Panc1 (cell line): Measurements from ENCODE around the gene CPEB1. TPM values are rescaled to one million over a fixed set of nuclear protein-coding genes. Genes with fewer than 3 reads are reported as not detected.

Experiments used
- ATAC-seq: fragments of 200-7000 bp; cut with Tn5 transposase; 2 replicates; pipeline ENCODE4 v1.9.1; 2020; ENCODE audit warnings: mild to moderate bottlenecking, moderate library complexity
- BruUV-seq: library from RNA; stranded (reverse); fragments of 400-500 nt; replicated peaks from 2 replicates; lab custom pipeline; 2021; lab: Mats Ljungman, UMichigan
- CTCF ChIA-PET: fragments of 300-600 bp; sonication (Branson Sonifier 250); formaldehyde crosslinking; loops from one replicate; lab custom pipeline; 2022; ENCODE audit warnings: antibody characterized with exemption; lab: Charles Lee
- POLR2A ChIA-PET: fragments of 300-600 bp; sonication (Branson Sonifier 250); formaldehyde crosslinking; loops from one replicate; lab custom pipeline; 2022; ENCODE audit warnings: antibody characterized with exemption; lab: Charles Lee
- DNase-seq: peaks from one replicate; pipeline ENCODE4 v3.0.0-alpha.2; 2010; ENCODE audit warnings: low read depth, low spot score
- H3K27ac ChIP-seq: 2 replicates; pipeline ENCODE4 v1.5.1; 2011; ENCODE audit warnings: mild to moderate bottlenecking, low read length, inconsistent platforms
- H3K27me3 ChIP-seq: fragments of 200-500 bp; sonication (Bioruptor generic); 2 replicates; pipeline ENCODE4 v1.6.0; 2014; ENCODE audit warnings: low read length, inconsistent platforms; ENCODE audit not compliant: control insufficient read depth, insufficient read depth
- H3K36me3 ChIP-seq: fragments of 200-500 bp; sonication (Bioruptor generic); 2 replicates; pipeline ENCODE4 v1.5.1; 2014; ENCODE audit warnings: inconsistent platforms, mild to moderate bottlenecking, low read length, moderate library complexity; ENCODE audit not compliant: control insufficient read depth, insufficient read depth
- H3K4me1 ChIP-seq: 2 replicates; pipeline ENCODE4 v1.5.1; 2011; ENCODE audit warnings: inconsistent platforms, mild to moderate bottlenecking, low read length, moderate library complexity; ENCODE audit not compliant: control insufficient read depth, insufficient read depth
- H3K4me3 ChIP-seq, 2 experiments: 2 replicates each; pipeline ENCODE4 v1.5.1; 2011 to 2012; ENCODE audit warnings: low read depth in 2 of 2, low read length in 2 of 2, mild to moderate bottlenecking in 2 of 2, inconsistent platforms in 1 of 2, moderate library complexity in 1 of 2
- H3K9me3 ChIP-seq: fragments of 200-500 bp; sonication (Bioruptor generic); 2 replicates; pipeline ENCODE4 v1.5.1; 2014; ENCODE audit warnings: low read depth, mild to moderate bottlenecking, inconsistent platforms, low read length, moderate library complexity; ENCODE audit not compliant: control insufficient read depth, insufficient read depth
- POLR2AphosphoS5 ChIP-seq: IDR thresholded peaks from 2 replicates; pipeline ENCODE4 v1.6.1; 2012; ENCODE audit warnings: mild to moderate bottlenecking, low read depth, low read length, moderate library complexity
- SIN3A ChIP-seq: IDR thresholded peaks from 2 replicates; pipeline ENCODE4 v1.6.1; 2012; ENCODE audit warnings: low read depth, mild to moderate bottlenecking, low read length, moderate library complexity, borderline replicate concordance; ENCODE audit not compliant: insufficient read depth
- TCF7L2 ChIP-seq: IDR thresholded peaks from 2 replicates; pipeline ENCODE4 v1.6.1; 2011; ENCODE audit warnings: mild to moderate bottlenecking, low read depth, low read length, inconsistent platforms
- in situ Hi-C: cut with HindIII; loops from 2 replicates; pipeline ENCODE4 v1.10.0; 2016; ENCODE audit warnings: low sequenced_read_pairs, low pct_unique_long_range_greater_than_20kb
- intact Hi-C: fragments of 100-400 bp; cut with micrococcal nuclease; formaldehyde crosslinking; loops from one replicate; pipeline ENCODE4 v1.10.0; 2022; ENCODE audit not compliant: unreplicated experiment
- total RNA-seq: library from RNA; stranded (reverse); gene quantifications from one replicate; pipeline ENCODE4 v1.2.1, GENCODE V29; 2021; ENCODE audit not compliant: unreplicated experiment
- TF ChIP-seq, protein P1 (sequence below): fragments of 450-650 bp; IDR thresholded peaks from 2 replicates; pipeline ENCODE4 v1.5.1; 2017; ENCODE audit warnings: mild to moderate bottlenecking
- TF ChIP-seq, protein P2 (sequence below), 2 experiments: IDR thresholded peaks; 2 replicates each; pipeline ENCODE4 v1.6.1; 2011 to 2012; ENCODE audit warnings: low read depth in 2 of 2, control low read depth in 1 of 2, low read length in 1 of 2, mild to moderate bottlenecking in 1 of 2, moderate library complexity in 1 of 2; ENCODE audit not compliant: insufficient read depth in 1 of 2

CPEB1 gene
- total RNA-seq, 1 experiment from 2014 or later = 19.5 TPM

DNA sequence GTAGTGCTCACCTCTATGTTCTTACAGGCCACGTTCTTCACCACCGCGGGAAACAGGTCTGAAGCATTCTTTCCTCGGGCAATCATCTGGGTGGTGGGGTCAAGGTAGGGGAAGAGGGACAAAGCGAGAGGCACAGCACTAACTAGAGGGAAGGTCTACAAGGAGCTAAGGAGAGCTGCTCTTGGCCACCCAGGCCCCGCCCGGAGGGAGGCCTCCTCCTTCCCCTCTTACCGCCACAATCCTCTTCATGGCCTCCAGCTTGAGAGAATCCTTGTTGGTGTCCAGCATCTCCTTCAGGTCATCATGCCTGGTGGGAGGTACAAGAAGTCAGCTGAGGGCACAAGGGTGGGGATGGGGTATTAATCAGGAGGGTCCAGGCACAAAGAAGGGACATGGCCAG is 42.0 kb upstream of the CPEB1 start:
- H3K36me3 ChIP-seq = no peaks in the 10 kb centered on the region
- intact Hi-C loops = no loop called here
- POLR2A ChIA-PET = no interaction called here
- ATAC-seq (no peak), DNase-seq (no peak)
- H3K27ac ChIP-seq = no peak overlapping the region
- CTCF ChIA-PET = no interaction called here
- H3K4me1 ChIP-seq = no peaks in the 10 kb centered on the region
- H3K4me3 ChIP-seq = no peak overlapping the region
- no TSS peak for BruUV-seq
- TF ChIP-seq TCF7L2 (no peak), SIN3A (no peak), POLR2AphosphoS5 (no peak)
- TF ChIP-seq, protein P1, sequence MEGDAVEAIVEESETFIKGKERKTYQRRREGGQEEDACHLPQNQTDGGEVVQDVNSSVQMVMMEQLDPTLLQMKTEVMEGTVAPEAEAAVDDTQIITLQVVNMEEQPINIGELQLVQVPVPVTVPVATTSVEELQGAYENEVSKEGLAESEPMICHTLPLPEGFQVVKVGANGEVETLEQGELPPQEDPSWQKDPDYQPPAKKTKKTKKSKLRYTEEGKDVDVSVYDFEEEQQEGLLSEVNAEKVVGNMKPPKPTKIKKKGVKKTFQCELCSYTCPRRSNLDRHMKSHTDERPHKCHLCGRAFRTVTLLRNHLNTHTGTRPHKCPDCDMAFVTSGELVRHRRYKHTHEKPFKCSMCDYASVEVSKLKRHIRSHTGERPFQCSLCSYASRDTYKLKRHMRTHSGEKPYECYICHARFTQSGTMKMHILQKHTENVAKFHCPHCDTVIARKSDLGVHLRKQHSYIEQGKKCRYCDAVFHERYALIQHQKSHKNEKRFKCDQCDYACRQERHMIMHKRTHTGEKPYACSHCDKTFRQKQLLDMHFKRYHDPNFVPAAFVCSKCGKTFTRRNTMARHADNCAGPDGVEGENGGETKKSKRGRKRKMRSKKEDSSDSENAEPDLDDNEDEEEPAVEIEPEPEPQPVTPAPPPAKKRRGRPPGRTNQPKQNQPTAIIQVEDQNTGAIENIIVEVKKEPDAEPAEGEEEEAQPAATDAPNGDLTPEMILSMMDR = no peak
- TF ChIP-seq, protein P2, sequence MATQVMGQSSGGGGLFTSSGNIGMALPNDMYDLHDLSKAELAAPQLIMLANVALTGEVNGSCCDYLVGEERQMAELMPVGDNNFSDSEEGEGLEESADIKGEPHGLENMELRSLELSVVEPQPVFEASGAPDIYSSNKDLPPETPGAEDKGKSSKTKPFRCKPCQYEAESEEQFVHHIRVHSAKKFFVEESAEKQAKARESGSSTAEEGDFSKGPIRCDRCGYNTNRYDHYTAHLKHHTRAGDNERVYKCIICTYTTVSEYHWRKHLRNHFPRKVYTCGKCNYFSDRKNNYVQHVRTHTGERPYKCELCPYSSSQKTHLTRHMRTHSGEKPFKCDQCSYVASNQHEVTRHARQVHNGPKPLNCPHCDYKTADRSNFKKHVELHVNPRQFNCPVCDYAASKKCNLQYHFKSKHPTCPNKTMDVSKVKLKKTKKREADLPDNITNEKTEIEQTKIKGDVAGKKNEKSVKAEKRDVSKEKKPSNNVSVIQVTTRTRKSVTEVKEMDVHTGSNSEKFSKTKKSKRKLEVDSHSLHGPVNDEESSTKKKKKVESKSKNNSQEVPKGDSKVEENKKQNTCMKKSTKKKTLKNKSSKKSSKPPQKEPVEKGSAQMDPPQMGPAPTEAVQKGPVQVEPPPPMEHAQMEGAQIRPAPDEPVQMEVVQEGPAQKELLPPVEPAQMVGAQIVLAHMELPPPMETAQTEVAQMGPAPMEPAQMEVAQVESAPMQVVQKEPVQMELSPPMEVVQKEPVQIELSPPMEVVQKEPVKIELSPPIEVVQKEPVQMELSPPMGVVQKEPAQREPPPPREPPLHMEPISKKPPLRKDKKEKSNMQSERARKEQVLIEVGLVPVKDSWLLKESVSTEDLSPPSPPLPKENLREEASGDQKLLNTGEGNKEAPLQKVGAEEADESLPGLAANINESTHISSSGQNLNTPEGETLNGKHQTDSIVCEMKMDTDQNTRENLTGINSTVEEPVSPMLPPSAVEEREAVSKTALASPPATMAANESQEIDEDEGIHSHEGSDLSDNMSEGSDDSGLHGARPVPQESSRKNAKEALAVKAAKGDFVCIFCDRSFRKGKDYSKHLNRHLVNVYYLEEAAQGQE (IDR thresholded peaks at IDR 0.05; ENCODE audit: insufficient read depth in 1 of 2, low read depth in 2 of 2, low read length in 1 of 2) = no peak
- H3K9me3 ChIP-seq = no peaks in the 10 kb centered on the region
- in situ Hi-C loops = no loop called here
- H3K27me3 ChIP-seq = no peaks in the 10 kb centered on the region; the same call in 1 of the 2 replicates

GRCh38 chr15:82688691-82689090 is 41.5 kb upstream of the CPEB1 start:
- no peaks in the 10 kb centered on the region for H3K36me3 ChIP-seq
- intact Hi-C loops = no loop called here
- H3K9me3 ChIP-seq = no peaks in the 10 kb centered on the region
- H3K4me1 ChIP-seq = no peaks in the 10 kb centered on the region
- BruUV-seq = no TSS peak
- ChIA-PET CTCF (no interaction called here), POLR2A (no interaction called here)
- ATAC-seq = no peak
- no peak for TF ChIP-seq TCF7L2
- no peak for TF ChIP-seq POLR2AphosphoS5
- TF ChIP-seq, protein P1 = no peak
- TF ChIP-seq SIN3A = no peak
- TF ChIP-seq, protein P2 (IDR thresholded peaks at IDR 0.05; ENCODE audit: insufficient read depth in 1 of 2, low read depth in 2 of 2, low read length in 1 of 2) = no peak
- no peak for DNase-seq
- no peaks in the 10 kb centered on the region; the same call in 1 of the 2 replicates for H3K27me3 ChIP-seq
- H3K27ac ChIP-seq = no peak overlapping the region
- in situ Hi-C loops = no loop called here
- no peak overlapping the region for H3K4me3 ChIP-seq
